ENCODE measurements around the gene STK17A.

Gene STK17A

DNA sequence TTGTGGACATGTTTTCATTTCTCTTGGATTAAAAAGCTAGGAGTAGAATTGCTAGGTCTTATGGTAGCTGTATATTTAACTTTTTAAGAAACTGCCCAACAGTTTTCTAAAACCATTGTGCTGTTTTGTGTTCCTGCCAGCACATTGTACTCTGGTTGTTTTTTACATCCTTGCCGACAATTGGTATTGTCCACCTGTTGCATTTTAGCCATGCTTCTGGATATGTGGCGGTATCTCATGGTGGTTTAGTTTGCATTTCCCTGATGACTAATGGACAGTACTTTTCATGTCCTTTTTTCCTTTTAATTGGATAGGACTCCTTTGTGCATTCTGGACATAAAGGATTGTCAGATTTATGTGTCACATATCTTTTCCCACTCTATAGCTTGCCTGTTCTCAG is 45.5 kb downstream of the STK17A start:
- ATAC-seq: no peak
- TF ChIP-seq BACH2 (CRISPR knock-in tag; IDR thresholded peaks at IDR 0.05; ENCODE audit: borderline replicate concordance) (no peak), TOX (CRISPR knock-in tag; IDR thresholded peaks at IDR 0.05; ENCODE audit: borderline replicate concordance) (no peak), ARNTL (CRISPR knock-in tag; IDR thresholded peaks at IDR 0.05; ENCODE audit: borderline replicate concordance, low read depth) (no peak), OSR1 (CRISPR knock-in tag; IDR thresholded peaks at IDR 0.05) (no peak), ZFP3 (CRISPR knock-in tag; IDR thresholded peaks at IDR 0.05) (no peak), ZNF8 (CRISPR knock-in tag; IDR thresholded peaks at IDR 0.05) (no peak), ESRRG (CRISPR knock-in tag; IDR thresholded peaks at IDR 0.05) (no peak), SNAI2 (CRISPR knock-in tag; IDR thresholded peaks at IDR 0.05) (no peak), RARB (CRISPR knock-in tag; IDR thresholded peaks at IDR 0.05) (no peak), ZNF565 (CRISPR knock-in tag; conservative IDR thresholded peaks at IDR 0.05; ENCODE audit: low read depth) (no peak), ZFP30 (CRISPR knock-in tag; IDR thresholded peaks at IDR 0.05) (no peak), CSDC2 (CRISPR knock-in tag; IDR thresholded peaks at IDR 0.05) (no peak), GLIS3 (CRISPR knock-in tag; IDR thresholded peaks at IDR 0.05) (no peak), PPARA (CRISPR knock-in tag; IDR thresholded peaks at IDR 0.05; ENCODE audit: borderline replicate concordance) (no peak), ZC3H10 (CRISPR knock-in tag; IDR thresholded peaks at IDR 0.05) (no peak)
- TF ChIP-seq, protein P1, sequence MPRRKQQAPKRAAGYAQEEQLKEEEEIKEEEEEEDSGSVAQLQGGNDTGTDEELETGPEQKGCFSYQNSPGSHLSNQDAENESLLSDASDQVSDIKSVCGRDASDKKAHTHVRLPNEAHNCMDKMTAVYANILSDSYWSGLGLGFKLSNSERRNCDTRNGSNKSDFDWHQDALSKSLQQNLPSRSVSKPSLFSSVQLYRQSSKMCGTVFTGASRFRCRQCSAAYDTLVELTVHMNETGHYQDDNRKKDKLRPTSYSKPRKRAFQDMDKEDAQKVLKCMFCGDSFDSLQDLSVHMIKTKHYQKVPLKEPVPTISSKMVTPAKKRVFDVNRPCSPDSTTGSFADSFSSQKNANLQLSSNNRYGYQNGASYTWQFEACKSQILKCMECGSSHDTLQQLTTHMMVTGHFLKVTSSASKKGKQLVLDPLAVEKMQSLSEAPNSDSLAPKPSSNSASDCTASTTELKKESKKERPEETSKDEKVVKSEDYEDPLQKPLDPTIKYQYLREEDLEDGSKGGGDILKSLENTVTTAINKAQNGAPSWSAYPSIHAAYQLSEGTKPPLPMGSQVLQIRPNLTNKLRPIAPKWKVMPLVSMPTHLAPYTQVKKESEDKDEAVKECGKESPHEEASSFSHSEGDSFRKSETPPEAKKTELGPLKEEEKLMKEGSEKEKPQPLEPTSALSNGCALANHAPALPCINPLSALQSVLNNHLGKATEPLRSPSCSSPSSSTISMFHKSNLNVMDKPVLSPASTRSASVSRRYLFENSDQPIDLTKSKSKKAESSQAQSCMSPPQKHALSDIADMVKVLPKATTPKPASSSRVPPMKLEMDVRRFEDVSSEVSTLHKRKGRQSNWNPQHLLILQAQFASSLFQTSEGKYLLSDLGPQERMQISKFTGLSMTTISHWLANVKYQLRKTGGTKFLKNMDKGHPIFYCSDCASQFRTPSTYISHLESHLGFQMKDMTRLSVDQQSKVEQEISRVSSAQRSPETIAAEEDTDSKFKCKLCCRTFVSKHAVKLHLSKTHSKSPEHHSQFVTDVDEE (CRISPR knock-in tag; IDR thresholded peaks at IDR 0.05): no peak
- TF ChIP-seq, protein P2, sequence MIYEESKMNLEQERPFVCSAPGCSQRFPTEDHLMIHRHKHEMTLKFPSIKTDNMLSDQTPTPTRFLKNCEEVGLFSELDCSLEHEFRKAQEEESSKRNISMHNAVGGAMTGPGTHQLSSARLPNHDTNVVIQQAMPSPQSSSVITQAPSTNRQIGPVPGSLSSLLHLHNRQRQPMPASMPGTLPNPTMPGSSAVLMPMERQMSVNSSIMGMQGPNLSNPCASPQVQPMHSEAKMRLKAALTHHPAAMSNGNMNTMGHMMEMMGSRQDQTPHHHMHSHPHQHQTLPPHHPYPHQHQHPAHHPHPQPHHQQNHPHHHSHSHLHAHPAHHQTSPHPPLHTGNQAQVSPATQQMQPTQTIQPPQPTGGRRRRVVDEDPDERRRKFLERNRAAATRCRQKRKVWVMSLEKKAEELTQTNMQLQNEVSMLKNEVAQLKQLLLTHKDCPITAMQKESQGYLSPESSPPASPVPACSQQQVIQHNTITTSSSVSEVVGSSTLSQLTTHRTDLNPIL (CRISPR knock-in tag; IDR thresholded peaks at IDR 0.05; ENCODE audit: low read depth): no peak
- TF ChIP-seq, protein P3, sequence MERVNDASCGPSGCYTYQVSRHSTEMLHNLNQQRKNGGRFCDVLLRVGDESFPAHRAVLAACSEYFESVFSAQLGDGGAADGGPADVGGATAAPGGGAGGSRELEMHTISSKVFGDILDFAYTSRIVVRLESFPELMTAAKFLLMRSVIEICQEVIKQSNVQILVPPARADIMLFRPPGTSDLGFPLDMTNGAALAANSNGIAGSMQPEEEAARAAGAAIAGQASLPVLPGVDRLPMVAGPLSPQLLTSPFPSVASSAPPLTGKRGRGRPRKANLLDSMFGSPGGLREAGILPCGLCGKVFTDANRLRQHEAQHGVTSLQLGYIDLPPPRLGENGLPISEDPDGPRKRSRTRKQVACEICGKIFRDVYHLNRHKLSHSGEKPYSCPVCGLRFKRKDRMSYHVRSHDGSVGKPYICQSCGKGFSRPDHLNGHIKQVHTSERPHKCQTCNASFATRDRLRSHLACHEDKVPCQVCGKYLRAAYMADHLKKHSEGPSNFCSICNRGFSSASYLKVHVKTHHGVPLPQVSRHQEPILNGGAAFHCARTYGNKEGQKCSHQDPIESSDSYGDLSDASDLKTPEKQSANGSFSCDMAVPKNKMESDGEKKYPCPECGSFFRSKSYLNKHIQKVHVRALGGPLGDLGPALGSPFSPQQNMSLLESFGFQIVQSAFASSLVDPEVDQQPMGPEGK (CRISPR knock-in tag; IDR thresholded peaks at IDR 0.05; ENCODE audit: borderline replicate concordance): no peak
- TF ChIP-seq, protein P4, sequence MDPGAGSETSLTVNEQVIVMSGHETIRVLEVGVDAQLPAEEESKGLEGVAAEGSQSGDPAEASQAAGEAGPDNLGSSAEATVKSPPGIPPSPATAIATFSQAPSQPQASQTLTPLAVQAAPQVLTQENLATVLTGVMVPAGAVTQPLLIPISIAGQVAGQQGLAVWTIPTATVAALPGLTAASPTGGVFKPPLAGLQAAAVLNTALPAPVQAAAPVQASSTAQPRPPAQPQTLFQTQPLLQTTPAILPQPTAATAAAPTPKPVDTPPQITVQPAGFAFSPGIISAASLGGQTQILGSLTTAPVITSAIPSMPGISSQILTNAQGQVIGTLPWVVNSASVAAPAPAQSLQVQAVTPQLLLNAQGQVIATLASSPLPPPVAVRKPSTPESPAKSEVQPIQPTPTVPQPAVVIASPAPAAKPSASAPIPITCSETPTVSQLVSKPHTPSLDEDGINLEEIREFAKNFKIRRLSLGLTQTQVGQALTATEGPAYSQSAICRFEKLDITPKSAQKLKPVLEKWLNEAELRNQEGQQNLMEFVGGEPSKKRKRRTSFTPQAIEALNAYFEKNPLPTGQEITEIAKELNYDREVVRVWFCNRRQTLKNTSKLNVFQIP (CRISPR knock-in tag; IDR thresholded peaks at IDR 0.05; ENCODE audit: borderline replicate concordance, low read depth): no peak
- TF ChIP-seq, protein P5, sequence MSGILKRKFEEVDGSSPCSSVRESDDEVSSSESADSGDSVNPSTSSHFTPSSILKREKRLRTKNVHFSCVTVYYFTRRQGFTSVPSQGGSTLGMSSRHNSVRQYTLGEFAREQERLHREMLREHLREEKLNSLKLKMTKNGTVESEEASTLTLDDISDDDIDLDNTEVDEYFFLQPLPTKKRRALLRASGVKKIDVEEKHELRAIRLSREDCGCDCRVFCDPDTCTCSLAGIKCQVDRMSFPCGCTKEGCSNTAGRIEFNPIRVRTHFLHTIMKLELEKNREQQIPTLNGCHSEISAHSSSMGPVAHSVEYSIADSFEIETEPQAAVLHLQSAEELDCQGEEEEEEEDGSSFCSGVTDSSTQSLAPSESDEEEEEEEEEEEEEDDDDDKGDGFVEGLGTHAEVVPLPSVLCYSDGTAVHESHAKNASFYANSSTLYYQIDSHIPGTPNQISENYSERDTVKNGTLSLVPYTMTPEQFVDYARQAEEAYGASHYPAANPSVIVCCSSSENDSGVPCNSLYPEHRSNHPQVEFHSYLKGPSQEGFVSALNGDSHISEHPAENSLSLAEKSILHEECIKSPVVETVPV (CRISPR knock-in tag; IDR thresholded peaks at IDR 0.05): no peak

DNA sequence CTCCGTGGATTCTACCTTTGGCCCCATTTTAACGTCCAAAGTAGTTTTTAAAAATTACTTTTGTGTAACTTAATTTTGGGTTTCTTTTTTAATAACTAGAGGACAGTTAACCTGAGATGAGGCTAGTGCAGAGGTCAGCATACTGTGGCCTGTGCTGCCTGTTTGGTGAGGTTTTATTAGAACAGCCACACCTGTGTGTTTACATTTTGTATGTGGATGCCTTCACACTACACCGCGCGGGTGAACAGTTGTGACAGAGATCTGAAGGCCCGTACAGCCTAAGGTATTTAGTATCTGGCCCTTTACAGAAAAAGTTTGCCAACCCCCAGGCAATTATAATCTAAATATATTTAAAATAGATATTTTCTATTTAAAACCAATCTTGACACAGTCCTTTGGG is 46.9 kb downstream of the STK17A start:
- no peak for ATAC-seq
- TF ChIP-seq ARNTL (CRISPR knock-in tag; IDR thresholded peaks at IDR 0.05; ENCODE audit: borderline replicate concordance, low read depth): no peak
- no peak for TF ChIP-seq SNAI2 (CRISPR knock-in tag; IDR thresholded peaks at IDR 0.05)
- TF ChIP-seq, protein P3 (CRISPR knock-in tag; IDR thresholded peaks at IDR 0.05; ENCODE audit: borderline replicate concordance): no peak
- TF ChIP-seq TCF4 (CRISPR knock-in tag; IDR thresholded peaks at IDR 0.05; ENCODE audit: borderline replicate concordance): no peak
- TF ChIP-seq, protein P1 (CRISPR knock-in tag; IDR thresholded peaks at IDR 0.05): no peak
- no peak for TF ChIP-seq ZNF8 (CRISPR knock-in tag; IDR thresholded peaks at IDR 0.05)
- TF ChIP-seq BACH2 (CRISPR knock-in tag; IDR thresholded peaks at IDR 0.05; ENCODE audit: borderline replicate concordance): no peak

All from SK-N-SH treated with all-trans-retinoic acid at 6 μM for 48 hours (cell line).